ENCODE data around the gene LRP5. TPM values are rescaled to one million over a fixed set of nuclear protein-coding genes. Genes with fewer than 3 reads are reported as not detected.

LRP5 gene
- polyA plus RNA-seq, 3 donors, result 0.23 to 0.29 TPM; not detected in 1

GRCh38 chr11:68270196-68271022 is 42.0 kb upstream of the LRP5 start:
- WGBS (ENCODE audit: insufficient coverage), result 80% methylated on average over 5 of the region's 8 CpGs
- Histone ChIP-seq H3K4me1 (ENCODE audit: control insufficient read depth in 1 of 2, insufficient read depth in 2 of 2, low read length in 2 of 2) (peaks cover 64 to 75% of the 10 kb centered on the region in 2 donors), H4K20me1 (ENCODE audit: insufficient read depth, low read length) (peaks cover 6% of the 10 kb centered on the region), H3K27me3 (ENCODE audit: control insufficient read depth in 2 of 2, insufficient read depth in 2 of 2, low read length in 2 of 2) (no peaks in the 10 kb centered on the region), H3K9me3 (replicated peaks in 1 of 2; ENCODE audit: control insufficient read depth in 1 of 2, insufficient read depth in 1 of 2, low read length in 2 of 2) (no peaks in the 10 kb centered on the region), H3K27ac (ENCODE audit: low read depth in 1 of 2, low read length in 2 of 2) (peak overlapping the region in 1 of 2 donors; percentile 96), H3K4me2 (replicated peaks; ENCODE audit: extremely low read depth, low read length, poor library complexity, severe bottlenecking) (peak overlapping the region; percentile 92), H3K36me3 (replicated peaks in 1 of 2; ENCODE audit: control insufficient read depth in 1 of 2, insufficient read depth in 2 of 2, low read length in 2 of 2) (peaks cover 0 to 19% of the 10 kb centered on the region in 2 donors), H3K9ac (ENCODE audit: insufficient read depth, low read length, poor library complexity, severe bottlenecking) (peak overlapping the region; percentile 95), H3K79me2 (ENCODE audit: insufficient read depth, low read length) (peaks cover 41% of the 10 kb centered on the region), H2AFZ (ENCODE audit: insufficient read depth, low read depth, low read length, poor library complexity, severe bottlenecking) (no peak overlapping the region), H3K4me3 (replicated peaks in 1 of 3; ENCODE audit: low read depth in 2 of 3, low read length in 3 of 3) (peak overlapping the region in 1 of 3 experiments; percentile 90)
- intact Hi-C loops (cut with micrococcal nuclease), result loop anchor here in 1 of 2 donors (5.0 kb wide), 2 partner anchors 58 to 233 kb away; partner anchors contain the start of genes KMT5B and TCIRG1
- Mint-ChIP-seq H3K27ac (peak overlapping the region in 4 of 7 donors; percentile 46 to 97 (median 74)), H3K9me3 (no peaks in the 10 kb centered on the region), H3K27me3 (ENCODE audit: low read depth in 3 of 3) (peaks cover 0 to 5% (median 0%) of the 10 kb centered on the region in 3 donors), H3K36me3 (peaks cover 23 to 25% of the 10 kb centered on the region in 2 donors), H3K4me1 (peaks cover 61% of the 10 kb centered on the region), H3K4me3 (peak overlapping the region in 1 of 2 donors; percentile 89)
- no peak for DNase-seq
- TF ChIP-seq, protein P1, sequence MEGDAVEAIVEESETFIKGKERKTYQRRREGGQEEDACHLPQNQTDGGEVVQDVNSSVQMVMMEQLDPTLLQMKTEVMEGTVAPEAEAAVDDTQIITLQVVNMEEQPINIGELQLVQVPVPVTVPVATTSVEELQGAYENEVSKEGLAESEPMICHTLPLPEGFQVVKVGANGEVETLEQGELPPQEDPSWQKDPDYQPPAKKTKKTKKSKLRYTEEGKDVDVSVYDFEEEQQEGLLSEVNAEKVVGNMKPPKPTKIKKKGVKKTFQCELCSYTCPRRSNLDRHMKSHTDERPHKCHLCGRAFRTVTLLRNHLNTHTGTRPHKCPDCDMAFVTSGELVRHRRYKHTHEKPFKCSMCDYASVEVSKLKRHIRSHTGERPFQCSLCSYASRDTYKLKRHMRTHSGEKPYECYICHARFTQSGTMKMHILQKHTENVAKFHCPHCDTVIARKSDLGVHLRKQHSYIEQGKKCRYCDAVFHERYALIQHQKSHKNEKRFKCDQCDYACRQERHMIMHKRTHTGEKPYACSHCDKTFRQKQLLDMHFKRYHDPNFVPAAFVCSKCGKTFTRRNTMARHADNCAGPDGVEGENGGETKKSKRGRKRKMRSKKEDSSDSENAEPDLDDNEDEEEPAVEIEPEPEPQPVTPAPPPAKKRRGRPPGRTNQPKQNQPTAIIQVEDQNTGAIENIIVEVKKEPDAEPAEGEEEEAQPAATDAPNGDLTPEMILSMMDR (IDR thresholded peaks at IDR 0.05), result no peak

DNA sequence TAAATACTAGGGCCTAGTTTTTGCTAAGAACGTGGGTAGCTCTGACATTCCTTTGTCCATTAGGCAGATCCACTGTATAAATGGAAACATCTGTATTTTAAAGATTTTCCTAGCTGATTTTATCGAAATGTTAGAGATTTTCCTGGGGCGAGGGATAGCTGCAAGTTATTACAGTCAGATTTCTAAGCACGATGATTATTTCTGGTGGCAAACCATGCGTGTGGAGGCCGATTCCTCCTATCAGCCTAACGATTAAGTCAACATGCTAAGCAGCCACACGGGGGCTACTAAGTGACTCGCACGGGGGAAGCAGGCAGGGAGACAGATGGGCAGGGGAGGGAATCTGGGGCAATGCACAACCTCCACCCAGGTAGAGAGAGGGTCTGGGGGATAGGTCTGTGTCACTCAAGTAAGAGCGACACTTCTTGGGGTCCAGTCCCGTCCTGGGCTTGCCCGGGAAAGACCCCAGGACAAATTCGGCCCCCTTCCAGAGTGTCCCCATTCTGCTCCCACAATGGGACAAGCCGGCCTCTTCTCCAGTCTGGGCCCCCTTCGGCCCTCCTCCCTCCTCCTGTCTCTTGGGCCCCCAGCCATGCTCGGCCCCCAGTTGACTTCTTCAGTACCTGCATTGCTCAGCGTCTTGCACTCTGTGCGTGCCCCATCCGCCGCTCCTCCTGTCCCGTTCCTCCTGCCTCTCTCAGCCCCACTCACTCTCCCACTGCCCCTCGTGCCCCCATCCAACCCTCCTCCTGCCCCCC is 41.2 kb upstream of the LRP5 start:
- peak overlapping the region; percentile 67 to 90 (median 69) for H3K4me3 ChIP-seq (replicated peaks in 1 of 3; ENCODE audit: low read depth in 2 of 3, low read length in 3 of 3)
- peaks cover 0 to 11% of the 10 kb centered on the region in 2 donors for H3K36me3 ChIP-seq (replicated peaks in 1 of 2; ENCODE audit: control insufficient read depth in 1 of 2, insufficient read depth in 2 of 2, low read length in 2 of 2)
- Mint-ChIP-seq H3K4me1 (peaks cover 59% of the 10 kb centered on the region), H3K9me3 (no peaks in the 10 kb centered on the region), H3K27ac (peak overlapping the region; percentile 92 to 99 (median 97)), H3K27me3 (ENCODE audit: low read depth in 3 of 3) (peaks cover 0 to 7% (median 0%) of the 10 kb centered on the region in 3 donors), H3K4me3 (peak overlapping the region; percentile 89 to 95), H3K36me3 (peaks cover 16 to 19% of the 10 kb centered on the region in 2 donors)
- H3K27me3 ChIP-seq (ENCODE audit: control insufficient read depth in 2 of 2, insufficient read depth in 2 of 2, low read length in 2 of 2), result no peaks in the 10 kb centered on the region
- H3K9me3 ChIP-seq (replicated peaks in 1 of 2; ENCODE audit: control insufficient read depth in 1 of 2, insufficient read depth in 1 of 2, low read length in 2 of 2), result no peaks in the 10 kb centered on the region
- peaks cover 58 to 70% of the 10 kb centered on the region in 2 donors for H3K4me1 ChIP-seq (ENCODE audit: control insufficient read depth in 1 of 2, insufficient read depth in 2 of 2, low read length in 2 of 2)
- TF ChIP-seq, protein P1 (IDR thresholded peaks at IDR 0.05), result peak; percentile 59
- H2AFZ ChIP-seq (ENCODE audit: insufficient read depth, low read depth, low read length, poor library complexity, severe bottlenecking), result peak overlapping the region; percentile 91
- 0% methylated on average over 12 of the region's 23 CpGs for WGBS (ENCODE audit: insufficient coverage)
- H3K27ac ChIP-seq (ENCODE audit: low read depth in 1 of 2, low read length in 2 of 2), result peak overlapping the region; percentile 87 to 96
- intact Hi-C loops (cut with micrococcal nuclease), result loop anchor here in 1 of 2 donors (5.0 kb wide), 2 partner anchors 59 to 234 kb away; partner anchors contain the start of genes KMT5B and TCIRG1
- H3K4me2 ChIP-seq (replicated peaks; ENCODE audit: extremely low read depth, low read length, poor library complexity, severe bottlenecking), result peak overlapping the region; percentile 92
- peaks cover 38% of the 10 kb centered on the region for H3K79me2 ChIP-seq (ENCODE audit: insufficient read depth, low read length)
- peak overlapping the region; percentile 95 for H3K9ac ChIP-seq (ENCODE audit: insufficient read depth, low read length, poor library complexity, severe bottlenecking)
- DNase-seq, result peak; percentile 57 to 68 (median 62)
- peaks cover under 1% of the 10 kb centered on the region for H4K20me1 ChIP-seq (ENCODE audit: insufficient read depth, low read length)

Measured in CD14-positive monocyte (primary cell).